Astrocyte (in vitro differentiated cells and primary cell): Measurements from ENCODE around the gene LPAR2.

Experiments used
- CTCF ChIP-seq: IDR thresholded peaks from 2 replicates; pipeline ENCODE4 v1.5.1; 2011; ENCODE audit warnings: low read depth, mild to moderate bottlenecking, inconsistent platforms, low read length, moderate library complexity; ENCODE audit not compliant: insufficient read depth
- EZH2 ChIP-seq: IDR thresholded peaks from 2 replicates; pipeline ENCODE4 v1.6.1; 2012; ENCODE audit warnings: mild to moderate bottlenecking, low read length, inconsistent platforms; ENCODE audit not compliant: insufficient read depth

- no peak for TF ChIP-seq CTCF
- TF ChIP-seq EZH2 = no peak
These were observed 1.2 kb downstream of the LPAR2 start for GRCh38 chr19:19626516-19627472.
